ENCODE results near the gene LYSMD1.

LYSMD1 gene

DNA sequence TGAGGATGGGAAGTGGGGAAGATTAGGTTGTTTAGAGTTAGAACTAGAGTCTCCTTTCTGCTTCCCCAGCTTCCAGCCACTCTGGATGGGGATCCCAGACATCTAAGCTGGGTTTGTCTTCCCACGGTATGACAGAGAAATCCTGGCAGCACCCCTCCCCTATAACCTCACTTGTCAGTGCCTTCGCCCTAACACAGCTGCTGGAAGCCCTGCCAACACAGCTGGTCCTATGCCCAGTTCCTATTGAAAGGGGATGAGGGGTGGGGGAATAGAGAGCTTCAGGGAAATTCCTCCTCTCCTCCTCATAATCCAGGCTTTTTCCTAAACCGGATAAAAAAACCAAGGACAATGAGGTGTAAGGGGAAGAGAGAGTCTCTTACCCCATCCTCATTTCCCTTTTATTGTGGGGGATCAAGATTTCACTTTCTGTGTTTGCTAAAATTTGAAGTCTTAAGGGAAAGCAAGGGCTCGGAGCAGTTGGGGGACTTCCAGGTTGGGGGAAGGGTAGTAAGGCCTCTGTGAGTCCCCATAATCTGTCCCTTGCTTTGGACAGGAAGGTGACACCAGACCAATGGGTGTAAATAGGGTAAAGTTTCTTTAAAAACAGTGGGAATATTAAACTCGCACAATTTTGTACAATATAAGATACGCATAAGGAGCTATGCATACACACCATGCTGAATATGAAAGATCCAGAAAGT is 9.5 kb upstream of the LYSMD1 start:
- peak in 11 of 14 donors; percentile 4 to 70 (median 39) for DNase-seq

DNA sequence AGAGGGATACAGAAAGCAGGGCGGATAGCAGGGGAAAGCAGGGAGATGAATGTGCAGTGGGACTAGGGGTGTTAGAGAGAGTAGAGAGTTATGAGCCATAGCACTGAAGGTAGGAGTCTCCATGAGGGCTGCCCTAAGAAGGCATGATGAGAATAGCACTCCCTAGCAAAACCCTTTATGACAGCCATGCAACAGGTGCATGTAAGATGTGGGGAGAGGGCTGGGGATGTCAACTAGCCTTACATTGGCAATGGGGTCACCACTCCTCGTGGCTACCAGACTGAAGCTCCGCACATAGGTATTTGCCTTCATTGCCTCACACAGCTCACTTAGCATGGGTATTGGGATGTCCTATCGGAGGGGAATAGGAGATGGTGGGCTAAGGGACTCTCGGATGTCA is 5.5 kb upstream of the LYSMD1 start:
- no peak for DNase-seq

DNA sequence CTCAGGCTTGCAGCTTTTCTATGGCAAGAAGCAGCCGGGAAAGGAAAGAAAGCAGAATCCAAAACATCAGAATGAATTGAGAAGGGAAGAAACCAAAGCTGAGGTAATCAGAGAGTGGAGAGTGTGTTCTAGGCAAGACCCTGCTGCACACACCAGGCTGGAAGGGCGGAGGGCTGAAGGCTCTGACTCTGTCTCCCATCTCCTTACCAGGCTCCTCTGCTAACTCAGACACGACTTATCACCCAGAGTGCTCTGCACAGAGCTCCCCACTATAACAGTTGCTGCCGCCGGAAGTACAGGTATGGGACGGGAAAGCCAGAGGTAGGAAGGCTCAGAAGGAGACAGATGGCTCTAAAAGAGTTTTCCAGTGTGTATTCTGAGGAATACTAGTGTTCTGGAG is 1.4 kb upstream of the LYSMD1 start:
- no peak for DNase-seq

DNA sequence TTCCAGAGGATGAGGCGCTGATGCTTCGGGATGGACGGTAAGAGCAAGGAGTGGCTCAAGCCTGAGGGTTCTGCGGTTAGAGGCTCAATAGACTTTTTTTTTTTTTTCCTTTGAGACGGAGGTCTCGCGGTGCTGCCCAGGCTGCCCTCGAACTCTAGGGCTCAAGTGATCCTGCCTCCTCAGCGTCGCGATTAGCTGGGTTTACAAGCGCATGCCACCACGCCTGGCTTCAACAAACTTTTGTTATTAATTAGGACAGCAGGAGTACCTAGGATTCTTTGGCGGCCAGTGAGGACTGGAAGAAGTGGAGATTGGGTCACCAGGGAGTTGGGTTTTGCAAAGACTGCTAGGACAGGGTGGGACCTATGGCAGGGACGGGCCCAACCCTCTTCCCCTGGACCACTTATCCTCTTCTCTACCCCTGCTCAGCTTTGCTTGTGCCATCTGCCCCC is 829 bp upstream of the LYSMD1 start:
- DNase-seq = peak in 1 of 14 donors; percentile 40

DNA sequence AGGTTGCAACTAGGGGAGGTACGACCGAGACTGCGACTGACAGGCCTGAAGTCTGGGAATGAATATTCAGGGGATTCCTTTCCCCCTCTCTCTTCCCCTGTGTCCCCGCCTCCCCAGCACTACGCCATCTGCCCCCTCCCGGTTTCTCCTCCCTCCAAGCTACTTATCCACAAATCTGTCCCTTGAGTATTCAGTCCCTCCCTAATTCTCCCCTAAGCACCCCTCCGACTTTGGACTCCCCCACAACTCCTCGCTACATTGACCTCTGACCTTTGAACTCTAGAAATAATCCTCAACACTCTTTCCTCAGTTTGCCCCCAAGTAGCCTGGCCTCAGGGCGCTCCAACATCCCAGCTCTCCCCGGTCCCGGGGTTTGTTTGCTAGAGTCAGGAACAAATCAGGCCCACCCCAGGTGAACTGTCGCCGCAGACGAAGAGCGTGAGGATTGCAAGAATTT is 393 bp downstream of the LYSMD1 start:
- DNase-seq = peak in 5 of 14 donors; percentile 58 to 80 (median 63)

DNA sequence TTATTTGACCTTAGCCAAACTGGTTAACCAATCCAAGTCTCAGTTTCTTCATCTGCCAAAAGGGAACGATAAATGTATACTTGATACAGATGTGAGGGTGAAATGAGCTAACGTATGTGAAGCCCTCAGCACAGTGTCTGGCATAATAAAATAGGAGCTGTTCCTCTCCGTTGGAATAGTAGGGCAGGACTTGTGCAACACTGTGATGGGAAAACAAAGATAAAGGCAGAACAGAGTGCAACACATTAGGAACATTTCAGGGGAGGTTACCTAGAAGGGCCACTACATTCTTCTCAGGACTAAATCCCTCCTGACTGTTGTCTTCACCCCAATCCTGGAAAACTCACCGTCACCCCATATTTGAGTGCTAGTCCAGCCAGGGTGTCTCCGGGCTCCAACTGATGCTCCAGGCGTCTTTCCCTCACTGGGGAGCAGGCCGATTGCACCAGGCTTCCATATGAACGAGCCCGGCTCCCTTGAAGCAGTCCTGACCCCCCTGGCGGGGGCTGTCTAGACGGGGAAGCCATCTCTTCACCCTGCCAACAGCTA is 896 bp downstream of the LYSMD1 start:
- peak in 3 of 14 donors; percentile 35 to 47 (median 40) for DNase-seq

DNA sequence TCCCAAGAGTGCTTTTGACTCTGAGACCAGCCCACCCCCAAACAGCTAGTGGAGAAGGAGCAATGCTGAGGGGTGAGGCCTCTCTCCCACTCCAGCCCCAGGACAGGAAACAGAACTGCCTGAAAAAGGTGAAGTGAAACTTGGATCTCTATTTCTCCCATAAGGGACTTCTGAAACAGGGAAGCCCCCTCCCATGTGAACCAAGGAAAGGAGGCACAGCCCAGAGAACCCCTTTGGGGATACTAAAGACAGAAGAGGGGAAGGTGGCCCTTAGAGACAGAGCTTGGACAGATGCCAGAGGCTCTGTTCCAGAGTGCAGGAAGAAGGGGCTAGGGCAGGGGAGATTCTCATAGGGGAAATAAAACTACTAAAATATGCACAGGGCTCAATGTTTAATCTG is 6.3 kb downstream of the LYSMD1 start:
- no peak for DNase-seq

DNA sequence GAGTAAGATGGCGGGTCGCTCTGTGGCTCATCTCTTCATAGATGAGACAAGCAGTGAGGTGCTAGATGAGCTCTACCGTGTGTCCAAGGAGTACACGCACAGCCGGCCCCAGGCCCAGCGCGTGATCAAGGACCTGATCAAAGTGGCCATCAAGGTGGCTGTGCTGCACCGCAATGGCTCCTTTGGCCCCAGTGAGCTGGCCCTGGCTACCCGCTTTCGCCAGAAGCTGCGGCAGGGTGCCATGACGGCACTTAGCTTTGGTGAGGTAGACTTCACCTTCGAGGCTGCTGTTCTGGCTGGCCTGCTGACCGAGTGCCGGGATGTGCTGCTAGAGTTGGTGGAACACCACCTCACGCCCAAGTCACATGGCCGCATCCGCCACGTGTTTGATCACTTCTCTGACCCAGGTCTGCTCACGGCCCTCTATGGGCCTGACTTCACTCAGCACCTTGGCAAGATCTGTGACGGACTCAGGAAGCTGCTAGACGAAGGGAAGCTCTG is 6.9 kb downstream of the LYSMD1 start:
- peak in 2 of 14 donors; percentile 30 to 31 for DNase-seq

DNA sequence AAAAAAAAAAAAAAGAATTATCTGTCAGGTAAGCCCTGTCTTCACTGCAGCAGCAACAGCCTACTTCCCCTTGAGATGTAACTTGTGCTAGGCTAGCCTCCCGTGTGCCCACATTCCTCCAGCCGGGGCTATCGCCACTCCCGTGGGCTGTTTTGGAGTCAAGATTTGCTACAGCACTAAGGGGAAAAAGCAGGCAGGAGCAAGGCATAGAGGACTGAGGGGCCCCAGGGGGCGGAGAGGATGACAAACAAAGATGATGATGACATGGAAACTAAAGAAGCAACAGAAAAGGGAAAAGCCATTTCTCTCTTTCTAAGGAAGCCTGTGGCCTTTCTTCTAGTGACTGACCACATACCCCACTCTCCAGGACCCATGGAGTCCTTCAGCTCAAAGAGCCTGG is 7.4 kb downstream of the LYSMD1 start:
- no peak for DNase-seq

DNA sequence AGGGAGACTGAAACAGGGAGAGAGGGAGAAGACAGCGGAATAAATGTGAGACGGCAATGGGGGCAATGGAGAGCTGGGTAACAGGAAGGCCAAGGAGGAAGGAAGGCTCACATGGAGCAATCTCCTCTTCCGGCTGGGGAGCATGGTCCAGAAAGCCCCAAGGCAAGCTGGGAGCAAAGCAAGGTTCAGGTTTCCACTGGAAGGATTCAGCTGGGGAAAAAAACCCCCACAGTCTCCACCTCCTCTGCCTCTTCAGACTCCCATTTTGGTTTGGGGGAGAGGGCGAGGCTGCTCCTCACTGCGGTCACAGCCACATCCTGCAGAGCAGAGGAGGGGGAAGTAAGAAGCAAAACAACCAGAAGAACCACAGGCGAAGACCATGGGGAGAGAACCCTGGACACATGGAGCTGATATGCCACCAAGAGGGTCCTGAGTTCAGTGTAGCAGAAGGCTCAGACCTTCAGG is 8.6 kb downstream of the LYSMD1 start:
- DNase-seq = peak in 5 of 14 donors; percentile 15 to 37 (median 27)

DNA sequence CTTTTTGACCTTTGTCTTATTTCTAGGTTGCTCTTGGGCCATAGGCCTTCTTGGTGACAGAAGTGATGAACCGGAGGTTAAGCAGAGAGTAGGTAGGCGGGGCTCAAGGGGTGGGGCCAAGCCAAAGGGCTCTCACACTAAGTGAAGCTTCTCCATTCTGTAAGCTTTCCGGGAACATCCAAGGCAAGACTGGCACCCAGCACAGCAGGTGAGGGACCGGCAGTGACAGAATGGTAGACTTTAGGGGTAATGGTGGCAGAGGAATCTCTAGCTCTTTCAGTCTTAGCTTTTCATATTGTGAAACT is 9.2 kb downstream of the LYSMD1 start, which contains the start of gene TNFAIP8L2:
Gene TNFAIP8L2 (plus strand): TSS at position 135 of the 305 bp plus-strand sequence. CDS start 2,049 bp downstream, outside the sequence.
- peak in 3 of 14 donors; percentile 18 to 26 (median 21) for DNase-seq

DNA sequence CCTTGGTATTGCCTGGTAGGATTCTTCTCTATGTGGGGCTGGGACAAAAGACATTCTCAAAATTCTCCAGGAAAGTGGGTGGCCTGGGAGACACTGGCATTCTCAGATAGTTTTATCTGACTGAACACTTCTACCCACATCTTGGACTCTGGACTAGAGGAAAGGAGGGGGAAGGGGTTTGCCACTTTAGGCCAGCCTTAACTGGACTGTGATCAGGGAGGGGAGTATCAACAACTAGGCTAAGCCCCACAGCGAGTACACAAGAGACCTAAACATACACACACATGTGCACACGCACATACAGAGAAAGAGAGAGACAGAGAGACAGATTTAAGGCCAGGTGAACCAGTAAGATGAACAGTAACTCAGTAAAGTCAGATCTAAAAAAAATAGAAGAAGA is 18.0 kb downstream of the LYSMD1 start:
- no peak for DNase-seq

DNA sequence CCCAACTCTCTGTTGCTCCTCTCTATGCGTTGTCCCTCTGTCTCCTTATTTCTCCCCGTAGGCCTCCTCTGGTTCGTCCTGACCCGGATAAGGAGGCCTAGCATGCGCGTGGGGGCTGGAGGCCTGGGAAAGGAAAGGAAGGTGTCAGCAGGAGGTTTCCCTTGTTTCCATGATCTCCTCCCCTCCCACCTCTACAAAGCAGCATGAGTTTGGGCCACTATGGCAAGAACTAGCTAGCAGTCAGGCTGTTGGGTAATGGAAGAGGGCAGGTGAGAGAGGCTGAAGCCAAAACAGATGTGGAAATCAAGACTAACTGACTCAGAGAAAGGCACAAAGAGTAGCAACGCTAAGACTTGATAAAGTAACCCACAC is 18.6 kb downstream of the LYSMD1 start:
- peak in 1 of 14 donors; percentile 72 for DNase-seq

DNA sequence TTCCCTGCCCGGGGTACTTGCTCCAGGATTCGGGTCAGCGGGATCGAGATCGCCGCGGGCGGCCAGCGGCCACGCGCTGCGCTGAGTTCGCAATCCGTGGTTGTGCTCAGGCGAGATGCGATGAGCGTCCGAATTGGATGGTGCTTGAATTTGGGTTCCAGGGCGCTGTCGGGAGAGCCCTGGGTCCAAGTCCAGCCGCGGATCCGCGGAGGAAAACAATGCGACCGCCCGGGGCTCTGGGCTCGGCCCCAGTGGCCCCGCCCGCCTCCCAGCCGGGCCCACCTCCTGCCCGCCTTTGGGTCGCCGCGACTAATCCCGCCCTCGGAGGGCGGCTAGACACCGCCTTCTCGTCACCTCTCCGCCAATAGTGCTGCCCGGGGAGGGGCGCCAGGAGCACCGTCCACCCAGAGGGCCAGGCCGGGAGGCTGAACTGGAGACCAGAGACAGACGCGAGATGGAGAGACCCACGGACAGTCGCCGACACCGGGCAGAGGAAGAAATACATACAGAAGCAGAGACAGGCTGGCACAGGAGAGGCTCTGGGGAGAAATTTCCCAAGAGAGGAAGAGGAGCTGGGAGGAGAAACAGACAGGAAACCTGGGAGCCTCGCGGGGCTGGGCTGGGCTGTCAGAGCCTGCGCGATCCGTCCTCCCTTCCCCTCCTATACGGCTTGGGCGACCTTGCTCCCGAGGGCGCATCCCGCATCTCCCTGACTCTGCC is 19.1 kb downstream of the LYSMD1 start, which contains the start of gene SEMA6C:
Gene SEMA6C (minus strand): TSS at position 220 of the 720 bp plus-strand sequence. CDS start 4,010 bp downstream, outside the sequence.
- peak; percentile 67 to 97 (median 92) for DNase-seq

DNA sequence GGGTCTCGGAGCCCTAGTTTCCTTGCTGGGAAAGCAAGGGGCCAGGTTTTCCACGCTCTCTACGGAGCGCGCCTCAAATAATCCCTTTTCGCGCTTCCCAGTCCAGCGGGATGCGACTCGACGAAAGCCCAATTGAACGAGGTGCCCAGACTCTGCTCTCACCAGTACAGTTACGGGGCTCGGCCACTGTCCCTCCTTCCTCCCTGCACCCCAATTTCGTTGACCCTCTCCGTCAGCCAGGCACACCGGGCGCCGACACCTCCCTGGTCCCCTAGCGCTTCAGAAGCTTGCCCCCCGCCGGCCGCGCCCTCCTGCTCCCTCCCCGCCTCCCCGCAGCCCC is 19.7 kb downstream of the LYSMD1 start:
- no peak for DNase-seq

DNA sequence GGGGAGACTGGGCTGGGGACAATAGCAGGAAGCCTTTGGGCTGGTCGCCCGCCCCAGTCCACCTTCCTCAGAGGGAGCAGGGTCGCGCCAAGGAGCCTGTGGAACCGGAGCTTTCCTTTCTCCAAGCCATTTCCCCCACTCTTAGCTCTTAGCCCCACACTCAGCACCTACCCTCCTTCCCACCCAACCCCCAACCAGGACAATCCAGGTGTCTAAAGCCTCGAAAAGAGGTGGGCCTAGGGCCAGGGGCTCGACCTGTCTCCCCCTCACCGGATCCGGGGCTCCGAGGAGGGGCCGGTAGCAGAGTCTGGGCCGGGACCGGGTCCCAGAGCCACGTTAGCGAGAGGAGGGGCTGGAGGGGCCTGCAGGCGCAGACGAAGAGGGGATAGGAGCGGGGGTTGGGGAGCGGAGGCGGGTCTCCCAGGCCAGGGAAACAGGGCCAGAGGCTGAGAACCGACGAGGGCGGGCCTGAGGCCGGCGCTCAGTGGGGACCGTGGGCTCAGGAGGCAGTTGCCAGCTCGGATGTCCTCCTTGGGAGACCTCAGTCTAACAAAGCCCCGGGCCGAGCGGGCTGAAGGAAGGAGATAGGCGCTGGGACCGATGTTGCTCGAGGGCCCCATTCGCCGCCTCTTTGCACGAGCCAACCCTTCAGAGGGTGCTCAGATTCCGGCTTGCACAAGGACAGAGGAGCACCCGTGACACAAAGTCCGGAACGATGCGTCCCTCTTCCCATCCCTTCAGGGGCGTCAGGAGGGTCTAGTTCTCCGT is 20.2 kb downstream of the LYSMD1 start:
- DNase-seq = peak in 4 of 14 donors; percentile 19 to 57 (median 34)

DNA sequence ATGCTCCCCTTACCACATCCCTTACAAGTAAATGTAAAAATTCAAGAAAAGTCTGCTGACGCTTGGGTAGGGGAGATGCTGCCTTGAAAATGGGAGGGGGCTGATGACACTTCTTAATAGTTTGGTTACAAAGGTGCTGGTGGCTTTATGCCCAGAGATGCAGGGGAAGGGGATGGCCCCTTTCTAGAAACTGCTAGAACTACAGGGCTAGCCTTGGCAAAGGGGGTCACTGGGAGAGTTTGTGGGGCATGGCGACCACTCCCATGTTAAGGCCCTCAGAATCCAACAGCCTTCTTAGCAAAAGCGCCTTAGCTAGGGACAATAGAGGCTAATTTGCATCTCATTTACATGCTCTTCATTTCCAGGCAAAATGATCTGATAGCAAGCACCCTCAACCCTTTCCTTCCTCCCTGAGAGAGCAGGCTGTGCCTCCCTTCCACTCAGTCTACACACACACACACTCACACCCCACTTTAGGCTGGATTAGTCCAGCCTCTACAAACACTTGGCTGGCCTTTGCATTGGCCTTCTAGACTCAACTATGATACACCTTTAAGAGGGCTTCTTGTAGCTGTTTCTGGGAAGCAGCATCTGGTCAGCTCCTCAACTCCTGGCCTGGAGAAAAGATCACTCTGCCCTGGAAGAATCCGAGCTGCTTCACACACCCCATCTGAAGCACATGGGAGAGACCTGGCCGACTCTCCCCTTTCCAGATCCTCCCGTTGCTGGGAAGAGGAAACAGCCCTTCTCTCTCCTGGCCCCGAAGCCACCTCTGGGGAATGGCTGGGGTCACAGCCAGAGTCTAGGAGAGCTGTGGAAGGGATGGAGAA is 21.0 kb downstream of the LYSMD1 start:
- peak in 1 of 14 donors; percentile 29 for DNase-seq

DNA sequence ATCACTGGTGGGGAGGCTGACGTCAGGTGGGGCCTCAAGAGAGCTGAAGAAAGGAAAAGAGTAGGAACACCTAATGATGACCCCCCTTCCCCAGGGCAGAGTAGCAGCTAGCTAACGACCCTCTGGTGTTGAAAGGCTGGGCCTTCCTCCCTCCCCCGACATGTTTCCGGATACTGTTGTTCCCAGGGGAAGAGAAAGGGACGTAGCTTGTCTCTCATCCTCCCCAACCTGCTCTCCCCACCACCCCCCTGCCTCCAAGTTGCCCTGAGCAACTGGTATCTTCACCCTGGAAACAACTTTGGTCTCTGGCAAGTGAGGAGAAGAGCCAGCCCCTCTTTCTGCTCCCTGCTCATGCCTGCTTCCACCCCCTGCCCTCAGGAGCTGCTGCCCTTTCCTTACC is 21.7 kb downstream of the LYSMD1 start:
- DNase-seq = no peak

DNA sequence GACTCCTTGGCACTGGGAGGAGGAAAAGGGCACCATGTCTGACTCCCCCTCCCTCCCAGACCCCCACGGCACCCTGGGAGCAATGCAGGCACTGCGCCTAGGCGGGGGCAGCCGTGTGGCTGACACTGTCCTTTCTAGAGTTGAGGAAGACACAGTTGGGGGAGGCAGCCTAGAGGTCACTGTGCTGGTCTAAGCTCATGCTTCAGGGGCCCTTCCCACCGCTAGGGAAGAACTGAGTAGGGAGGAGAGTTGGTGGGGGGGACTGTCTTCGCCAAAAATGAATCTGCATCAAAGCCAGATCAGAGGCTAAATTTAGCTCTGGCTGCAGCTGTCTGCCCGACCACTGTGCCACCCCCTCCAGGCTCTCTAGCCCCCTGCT is 22.7 kb downstream of the LYSMD1 start:
- no peak for DNase-seq

DNA sequence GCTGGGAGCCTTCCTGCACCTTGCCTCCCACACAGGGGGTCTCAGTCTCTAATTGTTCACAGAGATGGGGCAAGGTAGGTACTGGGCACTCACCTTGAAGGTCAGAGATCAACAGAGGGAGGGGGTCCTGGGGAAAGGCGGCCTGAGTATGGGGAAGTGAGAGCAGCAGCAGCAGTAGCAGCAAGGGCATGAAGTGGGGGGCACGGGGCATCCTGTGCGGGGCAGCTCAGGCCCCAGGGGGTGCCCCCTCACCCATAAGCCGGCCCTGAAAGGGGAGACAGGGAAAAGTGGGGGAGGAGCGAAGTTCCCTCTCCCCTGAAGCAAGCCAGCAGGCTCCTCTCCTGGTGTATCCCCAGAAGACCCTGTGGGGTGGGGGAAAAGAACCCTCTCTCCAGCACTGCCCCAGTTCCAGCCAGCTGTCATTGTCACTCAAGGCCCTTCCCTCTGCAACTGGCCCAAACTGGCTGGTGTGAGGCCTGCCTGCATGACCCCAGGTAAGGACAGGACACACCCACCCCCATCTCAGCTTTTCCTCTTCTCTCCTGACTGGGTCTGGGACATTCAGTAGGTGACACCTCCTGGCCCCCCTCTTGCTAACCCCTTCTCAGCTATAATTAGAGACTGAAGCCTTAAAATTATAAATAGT is 23.2 kb downstream of the LYSMD1 start:
- DNase-seq = no peak

DNA sequence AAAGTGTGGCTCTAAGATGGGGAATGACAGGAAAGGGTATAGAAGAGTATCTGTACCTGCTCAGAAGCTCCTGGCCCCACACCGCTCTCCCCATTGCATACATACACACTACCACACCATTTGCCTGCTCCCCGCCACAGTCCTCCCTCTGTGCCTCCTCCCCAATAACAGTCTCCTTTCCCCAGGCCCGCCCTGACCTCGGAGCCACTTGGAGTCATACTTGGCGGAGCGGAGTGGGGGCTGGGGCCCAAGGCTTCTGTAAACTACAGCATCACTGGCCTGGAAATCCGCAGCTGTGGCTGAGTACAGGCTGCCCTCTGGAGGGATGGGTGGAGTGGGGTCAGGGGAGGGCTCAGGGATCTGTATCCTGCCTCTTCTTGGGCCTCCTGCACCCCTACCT is 27.9 kb downstream of the LYSMD1 start:
- no peak for DNase-seq
